Measurements from ENCODE around the gene CIB1.
"Not testable (repeated sequence)": the region's sequence is repeated elsewhere in the genome, so short reads cannot be mapped to it uniquely, and the experiment has no call there.

Gene CIB1

GRCh38 chr15:90233387-90234095 lies at the start of gene CIB1:
CIB1 (minus strand) TSS chr15:90233941; CDS start chr15:90233885, 56 bp downstream.
- DNase-seq: peak; percentile 93

- not testable (repeated sequence) for DNase-seq
These were observed 47.9 kb upstream of the CIB1 start for GRCh38 chr15:90281637-90282036.

- DNase-seq: not testable (repeated sequence)
These were observed 47.0 kb upstream of the CIB1 start for GRCh38 chr15:90280743-90281142.

- DNase-seq: not testable (repeated sequence)
These were observed 44.7 kb upstream of the CIB1 start for GRCh38 chr15:90278467-90278866.

GRCh38 chr15:90271459-90272166 lies 37.9 kb upstream of the CIB1 start:
- DNase-seq: no peak

GRCh38 chr15:90270502-90271150 lies 36.9 kb upstream of the CIB1 start:
- DNase-seq: no peak

GRCh38 chr15:90268415-90268814 lies 34.7 kb upstream of the CIB1 start:
- no peak for DNase-seq

- DNase-seq: no peak
These were observed 32.7 kb upstream of the CIB1 start for GRCh38 chr15:90266485-90266884.

GRCh38 chr15:90266061-90266431 lies 32.3 kb upstream of the CIB1 start:
- DNase-seq: peak; percentile 33

GRCh38 chr15:90265271-90266060 lies 31.7 kb upstream of the CIB1 start, which contains the start of gene NGRN:
NGRN (plus strand) TSS chr15:90265672; CDS start chr15:90265713, 41 bp downstream.
- DNase-seq: peak; percentile 86

- peak; percentile 6 for DNase-seq
These were observed 30.9 kb upstream of the CIB1 start for GRCh38 chr15:90264671-90265070.

- DNase-seq: no peak
These were observed 28.7 kb upstream of the CIB1 start for GRCh38 chr15:90262426-90262825.

GRCh38 chr15:90261811-90262210 lies 28.1 kb upstream of the CIB1 start:
- DNase-seq: no peak

GRCh38 chr15:90260731-90261130 lies 27.0 kb upstream of the CIB1 start:
- not testable (repeated sequence) for DNase-seq

GRCh38 chr15:90259524-90259923 lies 25.8 kb upstream of the CIB1 start:
- DNase-seq: no peak

GRCh38 chr15:90257776-90258175 lies 24.0 kb upstream of the CIB1 start:
- no peak for DNase-seq

GRCh38 chr15:90249203-90249863 lies 15.6 kb upstream of the CIB1 start, which contains the start of gene TTLL13:
TTLL13 (plus strand) TSS chr15:90249556; CDS start chr15:90250631, 1,075 bp downstream.
- peak; percentile 60 for DNase-seq

GRCh38 chr15:90248789-90249202 lies 15.1 kb upstream of the CIB1 start:
- no peak for DNase-seq

GRCh38 chr15:90243943-90244639 lies 10.3 kb upstream of the CIB1 start:
- no peak for DNase-seq

GRCh38 chr15:90241343-90242192 lies 7.8 kb upstream of the CIB1 start:
- no peak for DNase-seq

GRCh38 chr15:90240856-90241255 lies 7.1 kb upstream of the CIB1 start:
- no peak for DNase-seq

All from activated T-cell treated with anti-CD3 and anti-CD28 coated beads for 4 hours (primary cell).